K562 (cell line): ENCODE results near the gene PI4KA. TPM values are rescaled to one million over a fixed set of nuclear protein-coding genes. Genes with fewer than 3 reads are reported as not detected.
A peak's percentile ranks its signal among the peaks of the same experiment; 100 is the strongest.

Experiments
- ATAC-seq: fragments of 200-7000 bp; cut with Tn5 transposase; 3 replicates; pipeline ENCODE4 v1.9.1; 2020; ENCODE audit warnings: moderate library complexity
- BruUV-seq: library from RNA; stranded (reverse); fragments of 400-500 nt; replicated peaks from 2 replicates; lab custom pipeline; 2021; lab: Mats Ljungman, UMichigan
- CTCF ChIA-PET: fragments of 300-600 bp; formaldehyde crosslinking; extraction: SDS; loops from one replicate; lab custom pipeline; 2021; ENCODE audit warnings: low intra/inter-chr PET ratio; lab: Yijun Ruan, JAX
- POLR2A ChIA-PET: fragments of 300-600, 350-650 bp; sonication (Branson Sonifier 250); formaldehyde crosslinking; extraction: SDS; loops from one replicate; lab custom pipeline; 2021; ENCODE audit warnings: antibody characterized with exemption, inconsistent platforms; lab: Yijun Ruan, JAX
- DNase-seq, 4 experiments: peaks; one replicate each; pipeline versions ENCODE4 v3.0.0 to v3.0.0-alpha.2; 2011 to 2018; ENCODE audit warnings: low spot score in 3 of 4, mixed read lengths in 3 of 4; ENCODE audit errors: extremely low read depth in 1 of 4
- FAIRE-seq: peaks from 2 replicates; lab custom pipeline; 2011; peaks lifted over from hg19 to GRCh38; lab: Jason Lieb, UNC
- H2AFZ ChIP-seq: 2 replicates; pipeline ENCODE4 v1.6.0; 2011; ENCODE audit warnings: low read depth, low read length, control low read depth, inconsistent platforms
- H3K27ac ChIP-seq: fragments of 200-600 bp; 3 replicates; pipeline ENCODE4 v1.8.0; 2011; ENCODE audit warnings: low read depth, mild to moderate bottlenecking, control low read depth, inconsistent platforms, low read length, moderate library complexity, mixed read lengths; ENCODE audit errors: extremely low read depth
- H3K27me3 ChIP-seq, 2 experiments: fragments of 300-600 bp in 1 of 2; 2 replicates in 1 of 2; 3 replicates in 1 of 2; pipeline versions ENCODE4 v1.6.0 to v1.8.0; 2011; ENCODE audit warnings: inconsistent platforms in 2 of 2, low read length in 2 of 2, mild to moderate bottlenecking in 1 of 2, mixed read lengths in 1 of 2, moderate library complexity in 1 of 2; ENCODE audit not compliant: control insufficient read depth in 2 of 2, insufficient read depth in 2 of 2
- H3K36me3 ChIP-seq: fragments of 300-600 bp; 3 replicates; pipeline ENCODE4 v1.8.0; 2011; ENCODE audit warnings: mild to moderate bottlenecking, low read length, inconsistent platforms; ENCODE audit not compliant: control insufficient read depth, insufficient read depth
- H3K4me1 ChIP-seq, 2 experiments: fragments of 200-600 bp in 1 of 2; replicated peaks in 1 of 2; 2 replicates in 1 of 2; 3 replicates in 1 of 2; pipeline versions ENCODE4 v1.5.1 to v1.8.0; 2011; ENCODE audit warnings: inconsistent platforms in 2 of 2, low read length in 2 of 2, mild to moderate bottlenecking in 1 of 2, mixed read lengths in 1 of 2, moderate library complexity in 1 of 2; ENCODE audit not compliant: control insufficient read depth in 2 of 2, insufficient read depth in 2 of 2
- H3K4me2 ChIP-seq: 2 replicates; pipeline ENCODE4 v1.6.1; 2011; ENCODE audit warnings: low read length, control low read depth, inconsistent platforms, mixed read lengths; ENCODE audit not compliant: insufficient read depth
- H3K4me3 ChIP-seq: fragments of 200-600 bp; sonication (generic), shearing (Covaris generic); 2 replicates; pipeline ENCODE4 v1.5.1; 2016; ENCODE audit warnings: control low read depth, inconsistent platforms
- H3K79me2 ChIP-seq: fragments of 200-600 bp; 3 replicates; pipeline ENCODE4 v1.8.0; 2011; ENCODE audit warnings: low read length, inconsistent platforms; ENCODE audit not compliant: control insufficient read depth, insufficient read depth
- H3K9ac ChIP-seq, 2 experiments: 2 replicates each; pipeline versions ENCODE4 v1.6.0 to v1.6.1; 2011; ENCODE audit warnings: low read depth in 2 of 2, low read length in 2 of 2, control low read depth in 1 of 2, inconsistent platforms in 1 of 2, mild to moderate bottlenecking in 1 of 2, mixed read lengths in 1 of 2; ENCODE audit not compliant: insufficient read depth in 1 of 2
- H3K9me1 ChIP-seq: one replicate; pipeline ENCODE4 v1.6.0; 2011; ENCODE audit warnings: inconsistent platforms, mild to moderate bottlenecking, low read length, moderate library complexity; ENCODE audit not compliant: control insufficient read depth, insufficient read depth
- H3K9me3 ChIP-seq: replicated peaks from 2 replicates; pipeline ENCODE4 v1.5.1; 2011; ENCODE audit warnings: low read depth, low read length, inconsistent platforms; ENCODE audit not compliant: control insufficient read depth, insufficient read depth
- H4K20me1 ChIP-seq: replicated peaks from 2 replicates; pipeline ENCODE4 v1.6.1; 2011; ENCODE audit warnings: low read length, inconsistent platforms, mixed read lengths; ENCODE audit not compliant: control insufficient read depth, insufficient read depth
- CBX8 ChIP-seq: fragments of 200-600 bp; sonication (generic); IDR thresholded peaks from 2 replicates; pipeline ENCODE4 v1.6.1; 2012; ENCODE audit warnings: borderline replicate concordance, mixed run types, low read depth, mild to moderate bottlenecking, moderate library complexity, mixed read lengths, low read length, control low read depth, inconsistent platforms; ENCODE audit not compliant: poor library complexity, severe bottlenecking; ENCODE audit errors: extremely low read depth
- GTF2E2 ChIP-seq: fragments of 200-800 bp; sonication (Bioruptor generic); IDR thresholded peaks from 2 replicates; pipeline ENCODE4 v1.6.1; 2016; ENCODE audit warnings: missing genetic modification characterization, missing compliant biosample characterization
- IFI16 ChIP-seq: fragments of 250-450 bp; sonication (Bioruptor Pico); IDR thresholded peaks from 2 replicates; pipeline ENCODE4 v2.1.2; 2022; ENCODE audit warnings: mild to moderate bottlenecking, inconsistent platforms
- KAT8 ChIP-seq: fragments of 450-650 bp; IDR thresholded peaks from 2 replicates; pipeline ENCODE4 v1.6.1; 2016; ENCODE audit warnings: low read depth, mild to moderate bottlenecking
- KLF6 ChIP-seq: fragments of 250-450 bp; sonication (Bioruptor Pico); IDR thresholded peaks from 2 replicates; pipeline ENCODE4 v1.4.0; 2020; ENCODE audit warnings: mild to moderate bottlenecking, moderate library complexity, borderline replicate concordance
- MYC ChIP-seq, 2 experiments: fragments of 250-450 bp in 1 of 2; sonication (Bioruptor Pico) in 1 of 2; IDR thresholded peaks; 2 replicates each; pipeline versions ENCODE4 v1.5.1 to v1.6.1; 2012 to 2021; ENCODE audit warnings: low read depth in 2 of 2, borderline replicate concordance in 1 of 2, improper control_type of control experiment in 1 of 2, low read length in 1 of 2, mild to moderate bottlenecking in 1 of 2, moderate library complexity in 1 of 2
- NCOA4 ChIP-seq: fragments of 450-650 bp; IDR thresholded peaks from 2 replicates; pipeline ENCODE4 v1.6.1; 2018; ENCODE audit warnings: mild to moderate bottlenecking; ENCODE audit not compliant: partially characterized antibody
- NR3C1 ChIP-seq: sonication (generic); formaldehyde crosslinking; IDR thresholded peaks from 2 replicates; pipeline ENCODE4 v1.8.1; 2022; ENCODE audit warnings: missing genetic modification reagents
- RFX5 ChIP-seq: IDR thresholded peaks from 2 replicates; pipeline ENCODE4 v1.6.1; 2011; ENCODE audit warnings: low read depth, mild to moderate bottlenecking, improper control_type of control experiment, low read length
- TAF1 ChIP-seq: IDR thresholded peaks from 2 replicates; pipeline ENCODE4 v1.6.1; 2011; ENCODE audit warnings: mild to moderate bottlenecking, low read length, moderate library complexity; ENCODE audit not compliant: insufficient read depth, control insufficient read depth, severe bottlenecking; ENCODE audit errors: extremely low read depth
- ZNF239 ChIP-seq: fragments of 250-450 bp; sonication (Bioruptor Pico); IDR thresholded peaks from 2 replicates; pipeline ENCODE4 v1.4.0; 2020; ENCODE audit warnings: mild to moderate bottlenecking
- ZNF695 ChIP-seq: fragments of 450-650 bp; formaldehyde crosslinking; IDR thresholded peaks from 2 replicates; pipeline ENCODE4 v1.4.0; 2020; ENCODE audit warnings: mild to moderate bottlenecking, moderate library complexity
- ZNF707 ChIP-seq: fragments of 250-450 bp; sonication (Bioruptor Pico); conservative IDR thresholded peaks from 2 replicates; pipeline ENCODE4 v1.8.0; 2022; ENCODE audit warnings: inconsistent platforms, mild to moderate bottlenecking, moderate library complexity
- ZNF717 ChIP-seq: fragments of 250-450 bp; sonication (Bioruptor Pico); IDR thresholded peaks from 2 replicates; pipeline ENCODE4 v1.5.0; 2021
- WGBS: fragments of 100-300 bp; shearing (Covaris generic); methylation state at CpG from one replicate; pipeline ENCODE4 v1.1.6; 2016; ENCODE audit warnings: low coverage, mixed read lengths; ENCODE audit not compliant: insufficient coverage; ENCODE audit errors: missing lambda C conversion rate; 5-methylcytosine and 5-hydroxymethylcytosine counted together
- in situ Hi-C: fragments of 300-500 bp; cut with MboI; formaldehyde crosslinking; loops from 4 replicates; pipeline ENCODE4 v1.15.0; 2018; ENCODE audit warnings: inconsistent platforms, mixed read lengths
- intact Hi-C: fragments of 100-400 bp; cut with micrococcal nuclease; formaldehyde crosslinking; loops from 2 replicates; pipeline ENCODE4 v1.14.2; 2022
- polyA plus RNA-seq, 8 experiments: library from polyadenylated mRNA; depleted of rRNA in 4 of 8; stranded (reverse) in 5 of 8; unstranded in 3 of 8; fragments of >200 nt; fragmentation: Nextera tagmentation in 2 of 8; fragmentation: Illumina TruSeq in 1 of 8; extraction: Ambion mirVana in 2 of 8; extraction: Trizol in 1 of 8; gene quantifications; 2 replicates each; pipeline versions ENCODE4 v1.2.1 to v1.2.3, GENCODE V29; 2011 to 2014; ENCODE audit warnings: inconsistent platforms in 1 of 8, missing spikeins in 1 of 8
- total RNA-seq, 7 experiments: library from RNA; depleted of rRNA in 6 of 7; stranded (reverse); fragments of >200 nt in 6 of 7; fragmentation: Illumina TruSeq in 2 of 7; extraction: Trizol in 2 of 7; gene quantifications; 2 replicates each; pipeline versions ENCODE4 v1.2.1 to v1.2.3, GENCODE V29; 2011 to 2021; ENCODE audit warnings: low replicate concordance in 1 of 7
- TF ChIP-seq, protein P1 (sequence below): fragments of 250-450 bp; sonication (Bioruptor Pico); IDR thresholded peaks from 2 replicates; pipeline ENCODE4 v1.8.0; 2022; ENCODE audit warnings: inconsistent platforms, mild to moderate bottlenecking, moderate library complexity, borderline replicate concordance
- TF ChIP-seq, protein P2 (sequence below): fragments of 250-450 bp; sonication (Bioruptor Pico); IDR thresholded peaks from 2 replicates; pipeline ENCODE4 v1.8.0; 2022; ENCODE audit warnings: moderate library complexity, mild to moderate bottlenecking, inconsistent platforms
- TF ChIP-seq, protein P3 (sequence below): fragments of 250-450 bp; sonication (Bioruptor Pico); IDR thresholded peaks from 2 replicates; pipeline ENCODE4 v1.8.0; 2022; ENCODE audit warnings: moderate library complexity, mild to moderate bottlenecking, inconsistent platforms
- TF ChIP-seq, protein P4 (sequence below): fragments of 450-650 bp; formaldehyde crosslinking; IDR thresholded peaks from 2 replicates; pipeline ENCODE4 v1.4.0; 2022; ENCODE audit warnings: mild to moderate bottlenecking, moderate library complexity

PI4KA gene
- total and polyA plus RNA-seq, 9 of the 15 experiments (the other 6 are each of a cell fraction or from before 2014, with no cell fraction given): 7.3 to 187 (median 84.7) TPM

DNA sequence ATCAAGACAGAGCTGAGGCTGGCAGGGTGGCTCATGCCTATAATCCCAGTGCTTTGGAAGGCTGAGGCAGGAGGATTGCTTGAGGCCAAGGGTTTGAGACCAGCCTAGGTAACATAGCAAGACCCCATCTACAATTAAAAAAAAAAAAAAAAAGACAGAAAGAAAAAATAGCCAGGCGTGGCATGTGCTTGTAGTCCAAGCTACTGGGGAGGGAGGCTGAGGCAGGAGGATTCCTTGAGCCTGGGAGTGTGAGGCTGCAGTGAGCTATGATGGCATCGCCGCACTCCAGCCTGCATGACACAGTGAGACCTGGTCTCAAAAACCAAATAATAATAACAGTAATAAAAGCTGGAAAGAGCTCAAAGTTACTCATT is 75.3 kb downstream of the PI4KA start:
- Histone ChIP-seq H3K9ac (no peak overlapping the region), H3K9me3 (no peaks in the 10 kb centered on the region), H3K79me2 (no peaks in the 10 kb centered on the region), H3K4me2 (no peak overlapping the region), H3K27ac (no peak overlapping the region), H4K20me1 (peaks cover 70% of the 10 kb centered on the region), H3K4me1 (peaks cover 9 to 15% of the 10 kb centered on the region in 2 experiments), H3K27me3 (no peaks in the 10 kb centered on the region), H3K4me3 (no peak overlapping the region), H2AFZ (no peak overlapping the region), H3K9me1 (peaks cover 13% of the 10 kb centered on the region), H3K36me3 (peaks cover 45% of the 10 kb centered on the region; the same call in 2 of the 3 replicates)
- no peak for DNase-seq
- ATAC-seq: no peak
- intact Hi-C loops (loop anchor here (5.0 kb wide), 2 partner anchors 41 to 176 kb away; no protein-coding TSS in a partner anchor), in situ Hi-C loops (loop anchor here (25.0 kb wide), 2 partner anchors 354 to 1946 kb away; no protein-coding TSS in a partner anchor)
- CTCF ChIA-PET: interaction anchor here (0.8 to 3.5 kb wide), 2 partner anchors 86 to 177 kb away, joined by 3 to 22 read pairs; no protein-coding TSS in a partner anchor
- POLR2A ChIA-PET: interaction anchor here (0.6 to 3.8 kb wide), 8 partner anchors 8 to 219 kb away, joined by 3 to 12 read pairs (median 3); partner anchors contain the start of genes SERPIND1 and THAP7
- WGBS: 83% methylated on average over 3 of the region's 3 CpGs
- no peak for FAIRE-seq
- BruUV-seq: no TSS peak
- TF ChIP-seq CBX8 (no peak), NCOA4 (no peak), KAT8 (no peak), ZNF239 (CRISPR knock-in tag) (no peak), RFX5 (no peak), ZNF695 (CRISPR knock-in tag) (no peak), GTF2E2 (tag) (no peak), ZNF717 (CRISPR knock-in tag) (no peak), IFI16 (CRISPR knock-in tag) (0 out of 2 replicates have a peak, but pooled peaks have one; percentile 34), KLF6 (no peak), MYC (IDR thresholded peaks at IDR 0.05; ENCODE audit: low read depth, low read length) (no peak), MYC (CRISPR knock-in tag; IDR thresholded peaks at IDR 0.05; ENCODE audit: borderline replicate concordance, low read depth) (no peak), TAF1 (no peak), ZNF707 (CRISPR knock-in tag) (0 out of 2 replicates have a peak, but pooled peaks have one; percentile 26), NR3C1 (CRISPR knock-in tag) (no peak)
- TF ChIP-seq, protein P1, sequence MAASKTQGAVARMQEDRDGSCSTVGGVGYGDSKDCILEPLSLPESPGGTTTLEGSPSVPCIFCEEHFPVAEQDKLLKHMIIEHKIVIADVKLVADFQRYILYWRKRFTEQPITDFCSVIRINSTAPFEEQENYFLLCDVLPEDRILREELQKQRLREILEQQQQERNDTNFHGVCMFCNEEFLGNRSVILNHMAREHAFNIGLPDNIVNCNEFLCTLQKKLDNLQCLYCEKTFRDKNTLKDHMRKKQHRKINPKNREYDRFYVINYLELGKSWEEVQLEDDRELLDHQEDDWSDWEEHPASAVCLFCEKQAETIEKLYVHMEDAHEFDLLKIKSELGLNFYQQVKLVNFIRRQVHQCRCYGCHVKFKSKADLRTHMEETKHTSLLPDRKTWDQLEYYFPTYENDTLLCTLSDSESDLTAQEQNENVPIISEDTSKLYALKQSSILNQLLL (CRISPR knock-in tag): 0 out of 2 replicates have a peak, but pooled peaks have one; percentile 66
- TF ChIP-seq, protein P2, sequence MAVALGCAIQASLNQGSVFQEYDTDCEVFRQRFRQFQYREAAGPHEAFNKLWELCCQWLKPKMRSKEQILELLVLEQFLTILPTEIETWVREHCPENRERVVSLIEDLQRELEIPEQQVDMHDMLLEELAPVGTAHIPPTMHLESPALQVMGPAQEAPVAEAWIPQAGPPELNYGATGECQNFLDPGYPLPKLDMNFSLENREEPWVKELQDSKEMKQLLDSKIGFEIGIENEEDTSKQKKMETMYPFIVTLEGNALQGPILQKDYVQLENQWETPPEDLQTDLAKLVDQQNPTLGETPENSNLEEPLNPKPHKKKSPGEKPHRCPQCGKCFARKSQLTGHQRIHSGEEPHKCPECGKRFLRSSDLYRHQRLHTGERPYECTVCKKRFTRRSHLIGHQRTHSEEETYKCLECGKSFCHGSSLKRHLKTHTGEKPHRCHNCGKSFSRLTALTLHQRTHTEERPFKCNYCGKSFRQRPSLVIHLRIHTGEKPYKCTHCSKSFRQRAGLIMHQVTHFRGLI (CRISPR knock-in tag): 0 out of 2 replicates have a peak, but pooled peaks have one; percentile 30
- TF ChIP-seq, protein P3, sequence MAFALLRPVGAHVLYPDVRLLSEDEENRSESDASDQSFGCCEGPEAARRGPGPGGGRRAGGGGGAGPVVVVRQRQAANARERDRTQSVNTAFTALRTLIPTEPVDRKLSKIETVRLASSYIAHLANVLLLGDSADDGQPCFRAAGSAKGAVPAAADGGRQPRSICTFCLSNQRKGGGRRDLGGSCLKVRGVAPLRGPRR (CRISPR knock-in tag): peak; percentile 78; the same call in 1 of the 2 replicates
- TF ChIP-seq, protein P4, sequence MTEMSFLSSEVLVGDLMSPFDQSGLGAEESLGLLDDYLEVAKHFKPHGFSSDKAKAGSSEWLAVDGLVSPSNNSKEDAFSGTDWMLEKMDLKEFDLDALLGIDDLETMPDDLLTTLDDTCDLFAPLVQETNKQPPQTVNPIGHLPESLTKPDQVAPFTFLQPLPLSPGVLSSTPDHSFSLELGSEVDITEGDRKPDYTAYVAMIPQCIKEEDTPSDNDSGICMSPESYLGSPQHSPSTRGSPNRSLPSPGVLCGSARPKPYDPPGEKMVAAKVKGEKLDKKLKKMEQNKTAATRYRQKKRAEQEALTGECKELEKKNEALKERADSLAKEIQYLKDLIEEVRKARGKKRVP (CRISPR knock-in tag): 0 out of 2 replicates have a peak, but pooled peaks have one; percentile 24
